ENCODE measurements around the gene RPRD1B.
"Not testable (repeated sequence)": the region's sequence is repeated elsewhere in the genome, so short reads cannot be mapped to it uniquely, and the experiment has no call there.

RPRD1B gene

DNA sequence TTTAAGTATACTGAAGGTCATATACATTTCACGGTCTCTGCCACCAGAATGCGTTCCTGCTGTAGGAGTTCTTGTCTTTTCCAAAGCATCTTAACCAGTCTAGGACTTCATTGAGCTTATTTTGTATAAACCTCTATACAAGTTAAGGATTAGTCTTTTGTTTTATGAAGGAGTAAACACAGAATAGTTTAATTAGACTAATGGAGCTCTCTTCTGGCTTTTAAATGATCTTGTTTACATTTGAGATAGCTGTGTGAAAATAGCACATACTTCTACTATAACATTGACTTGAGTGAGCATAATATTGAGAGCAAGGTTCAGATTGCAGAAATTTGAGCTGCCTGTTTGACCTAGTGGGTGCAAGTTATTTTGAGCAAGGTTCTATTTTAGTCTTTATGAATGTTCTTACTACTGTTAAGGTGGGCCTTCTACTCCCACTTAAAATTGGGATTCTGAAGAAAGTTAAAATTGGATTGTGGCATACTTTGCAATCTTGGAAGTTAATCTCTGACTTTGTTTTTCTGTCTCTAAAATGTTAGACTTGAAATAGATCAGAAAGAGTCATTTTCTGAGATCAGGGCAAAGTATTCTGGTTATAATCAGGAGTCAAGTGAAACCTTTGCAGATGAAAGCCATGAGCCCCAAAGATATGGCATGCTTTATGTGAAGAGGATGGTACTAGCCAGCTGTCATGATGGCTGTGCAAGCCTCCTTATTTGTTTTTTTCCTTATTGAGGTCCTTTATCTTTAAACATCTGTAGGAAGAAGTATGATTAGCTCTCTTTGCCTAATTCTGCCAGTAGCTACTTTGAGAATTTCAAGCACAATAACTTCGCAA is 41.8 kb downstream of the RPRD1B start:
- no peak for DNase-seq

DNA sequence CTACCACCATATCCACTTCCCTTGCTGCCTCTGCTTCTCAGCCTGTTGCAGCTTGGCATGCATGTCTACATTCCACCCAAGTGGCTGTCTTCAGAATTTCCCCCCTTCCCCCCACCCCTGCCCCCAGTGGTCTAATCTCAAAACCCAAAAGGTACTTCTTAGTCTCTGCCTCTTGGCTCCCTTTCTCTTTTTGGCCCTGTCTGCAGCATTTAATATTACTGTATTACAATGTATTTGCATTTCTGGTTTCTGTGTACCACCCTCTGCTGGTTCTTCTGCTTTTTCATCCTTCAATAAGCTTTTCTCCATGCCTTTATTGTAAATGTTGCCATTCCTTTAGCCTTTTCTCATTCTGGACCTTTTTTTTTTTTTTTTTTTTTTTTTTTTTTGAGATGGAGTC is 43.0 kb downstream of the RPRD1B start:
- no peak for DNase-seq

DNA sequence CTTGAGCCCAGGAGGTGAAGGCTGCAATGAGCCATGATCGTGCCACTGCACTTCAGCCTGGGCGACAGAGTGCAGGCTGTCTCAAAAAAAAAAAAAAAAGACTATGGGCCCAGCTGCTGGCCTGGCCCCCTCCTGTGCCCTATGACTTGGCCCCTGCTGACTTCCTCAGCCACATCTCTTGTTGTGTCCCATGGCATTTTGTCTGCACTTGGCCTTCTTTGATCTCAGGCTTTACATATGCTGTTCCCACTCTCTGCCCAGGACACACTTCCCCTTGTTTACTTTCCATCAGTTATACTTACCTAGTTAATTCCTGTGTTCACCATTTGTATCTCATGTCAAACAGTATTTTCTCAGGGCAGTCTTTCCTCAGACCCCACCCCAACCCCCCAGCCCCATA is 44.5 kb downstream of the RPRD1B start:
- no peak for DNase-seq

DNA sequence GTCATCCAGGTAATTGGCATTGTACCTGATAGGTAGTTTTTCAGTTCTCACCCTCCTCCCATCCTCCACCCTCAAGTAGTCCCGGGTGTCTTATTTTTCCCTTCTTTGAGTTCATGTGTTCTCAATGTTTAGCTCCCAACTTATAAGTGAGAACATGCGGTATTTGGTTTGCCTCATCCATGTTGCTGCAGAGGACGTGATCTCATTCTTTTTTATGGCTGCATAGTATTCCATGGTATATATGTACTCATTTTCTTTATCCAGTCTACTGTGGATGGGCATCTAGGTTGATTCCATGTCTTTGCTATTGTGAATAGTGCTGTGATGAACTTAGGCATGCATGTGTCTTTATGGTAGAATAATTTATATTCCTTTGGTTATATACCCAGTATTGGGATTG is 45.8 kb downstream of the RPRD1B start:
- DNase-seq, result no peak

DNA sequence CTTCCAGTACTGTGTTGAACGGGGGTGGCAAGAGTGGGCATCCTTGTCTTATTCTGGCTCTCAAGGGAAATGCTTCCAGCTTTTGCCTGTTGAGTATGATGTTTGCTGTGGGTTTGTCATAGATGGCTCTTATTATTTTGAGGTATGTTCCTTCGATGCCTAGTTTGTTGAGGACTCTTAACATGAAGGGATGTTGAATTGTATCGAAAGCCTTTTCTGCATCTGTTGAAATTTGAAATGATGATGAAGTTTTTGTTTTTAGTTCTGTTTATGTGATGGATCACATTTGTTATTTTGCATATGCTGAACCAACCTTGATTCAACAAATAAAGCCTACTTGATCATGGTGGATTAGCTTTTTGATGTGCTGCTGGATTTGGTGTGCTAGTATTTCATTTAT is 48.0 kb downstream of the RPRD1B start:
- no peak for DNase-seq

DNA sequence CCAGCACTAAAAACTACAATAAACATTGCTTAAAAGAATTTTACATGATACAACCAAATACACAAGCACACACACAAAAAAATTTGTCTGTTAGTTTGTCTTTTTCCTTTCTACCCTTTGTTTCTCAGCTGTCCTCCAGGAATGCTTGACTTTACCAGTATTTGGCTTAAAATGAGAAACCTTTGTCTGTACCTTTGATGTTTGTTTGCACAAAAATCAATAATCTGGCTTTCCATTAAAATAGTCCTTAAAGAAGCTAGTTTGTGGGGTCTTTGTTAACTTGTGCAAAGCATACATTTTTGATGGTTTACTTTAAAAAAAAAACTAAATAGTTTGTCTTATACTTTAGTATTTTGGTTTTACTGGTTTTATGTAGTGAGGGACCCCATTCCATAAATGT is 49.3 kb downstream of the RPRD1B start:
- no peak for DNase-seq

DNA sequence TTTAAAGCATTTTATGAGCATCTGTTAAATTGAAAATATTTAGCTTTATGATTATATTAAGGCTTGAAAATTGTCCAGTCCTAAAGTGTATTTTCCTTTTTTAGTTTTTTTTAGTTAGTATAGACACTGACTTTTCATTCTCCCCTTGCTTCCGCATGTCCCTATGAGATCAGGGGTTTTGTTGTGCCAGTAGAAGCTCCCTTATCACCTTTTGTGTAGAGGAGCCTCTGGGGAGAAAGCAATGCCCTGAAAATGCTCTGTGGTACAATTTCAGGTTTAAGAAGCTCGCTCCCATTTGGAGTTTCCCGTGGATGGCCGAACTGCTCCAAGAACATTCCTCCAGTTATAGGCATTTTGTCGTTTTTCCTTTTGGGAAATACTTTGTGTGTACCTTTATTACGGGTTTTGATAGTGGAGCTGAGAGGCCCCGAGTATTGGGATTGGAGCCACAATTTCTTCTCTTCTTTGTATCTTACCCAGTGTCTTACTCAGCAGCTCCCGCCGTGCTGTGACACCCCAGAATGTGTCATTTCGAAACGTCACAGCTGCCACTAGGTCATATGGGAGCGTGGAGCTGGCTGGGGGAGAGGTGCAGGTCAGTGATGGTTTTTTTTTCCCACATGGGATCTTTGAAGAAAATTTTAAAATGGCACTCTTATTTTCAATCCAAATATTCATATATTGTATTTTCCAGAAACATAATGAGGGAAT is 49.9 kb downstream of the RPRD1B start:
- no peak for DNase-seq

DNA sequence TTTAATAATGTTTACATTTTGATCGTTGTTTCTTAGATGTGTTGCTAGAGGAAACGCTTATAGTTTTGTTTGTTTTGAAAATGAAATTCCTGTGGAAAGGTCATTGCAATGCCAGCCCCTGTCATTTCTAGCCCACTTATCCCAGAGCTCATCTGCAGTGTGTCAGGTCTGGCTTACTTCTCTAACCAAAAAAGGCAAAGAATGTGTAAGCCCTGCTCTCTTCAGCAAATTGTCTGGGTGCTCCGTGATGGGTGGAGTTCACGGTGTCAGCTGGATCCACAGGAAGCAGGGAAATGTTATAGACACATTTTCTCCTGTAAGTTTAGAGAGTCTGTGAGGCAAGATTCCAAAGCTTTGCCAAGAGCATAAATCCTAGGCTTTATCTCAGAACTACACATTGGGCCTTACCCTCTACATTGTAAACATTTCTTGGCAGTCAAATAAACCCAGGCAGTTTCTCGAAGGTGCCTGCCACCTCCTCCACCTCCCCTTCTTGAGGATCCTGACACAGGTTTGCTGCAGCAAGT is 50.9 kb downstream of the RPRD1B start:
- DNase-seq, result no peak

DNA sequence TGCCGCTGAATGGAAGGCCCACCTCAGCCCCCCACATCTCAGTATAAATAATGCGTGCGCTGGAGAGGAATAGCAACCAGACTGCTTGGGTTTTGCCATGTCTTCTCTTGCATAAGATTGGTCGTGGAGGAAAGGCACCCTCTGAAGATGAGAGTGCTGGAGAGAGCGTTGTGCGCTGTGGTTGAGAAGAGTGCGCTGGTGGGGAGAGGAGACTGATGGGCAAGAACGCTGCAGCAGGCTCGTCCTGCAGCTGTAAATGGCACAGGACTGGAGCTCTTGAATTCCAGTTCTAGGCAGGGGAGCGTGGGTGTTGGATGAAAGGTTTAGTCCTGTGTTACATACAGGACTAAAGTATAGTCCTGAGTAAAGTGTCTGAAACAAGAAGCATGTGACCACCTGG is 51.5 kb downstream of the RPRD1B start:
- DNase-seq, result no peak

DNA sequence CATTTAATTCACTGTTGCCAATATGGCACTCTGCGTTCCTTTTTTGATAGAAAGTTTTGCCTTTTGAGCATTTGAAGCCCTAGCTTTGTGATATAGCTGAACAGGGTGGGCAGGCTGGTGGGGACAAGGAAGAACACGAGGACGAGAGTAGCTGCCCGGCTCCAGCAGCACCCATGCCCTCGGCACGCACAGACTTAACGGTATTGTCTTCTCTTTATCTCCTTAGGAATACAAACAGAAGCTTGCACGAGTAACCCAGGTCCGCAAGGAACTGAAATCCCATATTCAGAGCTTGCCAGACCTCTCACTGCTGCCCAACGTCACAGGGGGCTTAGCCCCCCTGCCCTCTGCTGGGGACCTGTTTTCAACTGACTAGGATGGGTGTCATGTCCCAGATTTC is 56.0 kb downstream of the RPRD1B start:
- DNase-seq, result no peak

DNA sequence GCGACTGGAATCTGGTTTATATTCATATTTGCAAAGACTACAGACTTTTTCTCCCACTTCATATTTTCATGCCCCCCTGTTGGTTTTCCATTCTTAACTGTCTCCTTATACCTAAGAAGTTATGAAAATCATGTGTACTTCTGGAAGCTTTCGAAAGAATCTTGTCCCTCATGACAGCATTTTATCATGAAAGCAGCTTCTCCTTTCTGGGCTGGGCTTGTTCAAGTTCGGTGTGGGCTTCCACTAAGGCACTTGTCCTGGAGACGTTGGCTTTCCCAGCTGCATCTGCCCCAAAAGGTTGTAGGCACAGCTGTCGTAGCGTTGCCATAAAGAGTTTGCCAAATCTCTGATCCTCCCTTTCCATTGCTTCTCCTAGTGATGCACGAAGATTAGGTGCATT is 56.5 kb downstream of the RPRD1B start:
- DNase-seq, result no peak

DNA sequence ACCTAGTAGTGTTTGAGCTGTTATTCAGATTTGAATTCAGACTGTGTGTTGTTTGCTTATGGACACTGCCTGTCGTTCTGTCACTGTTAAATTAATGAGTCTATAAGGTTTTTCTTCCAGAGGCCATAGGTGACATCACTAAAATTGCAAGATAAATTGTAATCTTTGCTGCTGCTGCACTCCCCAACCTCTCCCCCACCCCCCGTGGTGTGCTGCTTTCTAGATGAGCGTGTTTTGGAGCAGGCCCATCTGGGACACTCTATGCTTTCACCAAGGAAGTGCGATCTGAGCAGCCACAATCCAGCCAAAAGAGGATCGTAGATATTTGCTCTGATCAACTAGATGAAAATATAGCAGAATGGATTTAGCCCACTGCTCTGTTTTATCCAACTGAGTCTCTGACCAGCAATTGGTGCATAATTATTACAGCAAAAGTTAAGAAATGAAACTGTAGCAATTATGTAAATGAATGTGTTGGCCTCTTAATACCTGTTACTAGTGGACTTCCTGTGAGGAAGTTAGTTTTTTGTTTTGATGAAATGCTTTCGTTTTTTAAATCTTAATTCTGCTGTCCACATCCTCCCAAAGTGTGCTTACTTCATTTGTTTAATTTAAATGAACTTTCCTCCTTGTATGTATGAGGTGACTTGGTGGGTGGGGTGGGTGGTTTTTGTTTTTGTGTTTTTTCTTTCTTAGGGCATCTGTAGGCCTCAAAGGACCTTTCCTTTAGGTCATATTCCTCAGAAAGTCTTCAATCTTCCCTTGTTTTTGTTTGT is 58.1 kb downstream of the RPRD1B start:
- DNase-seq, result peak; percentile 25 to 37

DNA sequence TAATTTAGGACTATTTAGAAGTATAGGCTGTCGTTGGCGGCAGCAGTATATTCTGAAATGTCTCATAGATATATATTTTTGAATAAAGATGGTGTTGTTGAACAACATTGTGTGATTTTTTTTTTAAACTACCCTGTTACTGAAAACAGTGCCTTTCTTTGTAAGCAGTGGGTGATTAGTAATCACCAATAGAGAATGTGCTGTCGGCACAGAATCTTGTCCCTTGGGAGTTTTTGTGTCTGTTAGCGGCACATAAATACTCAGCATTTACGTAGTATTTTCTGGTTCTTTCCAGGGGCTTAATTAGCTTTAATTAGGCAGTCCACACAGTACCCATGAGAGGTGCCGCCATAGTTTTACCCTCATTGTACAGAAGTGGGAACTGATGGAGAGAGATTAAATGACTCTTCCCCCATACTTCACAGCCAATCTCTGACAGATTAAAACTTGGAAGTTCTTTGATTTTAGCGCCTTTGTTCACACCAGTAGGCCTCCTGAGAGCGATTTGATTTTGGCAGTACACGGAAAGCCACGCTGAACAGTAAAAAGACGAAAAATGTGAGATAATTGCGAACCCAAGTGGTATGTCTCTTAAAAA is 58.8 kb downstream of the RPRD1B start:
- DNase-seq, result no peak

DNA sequence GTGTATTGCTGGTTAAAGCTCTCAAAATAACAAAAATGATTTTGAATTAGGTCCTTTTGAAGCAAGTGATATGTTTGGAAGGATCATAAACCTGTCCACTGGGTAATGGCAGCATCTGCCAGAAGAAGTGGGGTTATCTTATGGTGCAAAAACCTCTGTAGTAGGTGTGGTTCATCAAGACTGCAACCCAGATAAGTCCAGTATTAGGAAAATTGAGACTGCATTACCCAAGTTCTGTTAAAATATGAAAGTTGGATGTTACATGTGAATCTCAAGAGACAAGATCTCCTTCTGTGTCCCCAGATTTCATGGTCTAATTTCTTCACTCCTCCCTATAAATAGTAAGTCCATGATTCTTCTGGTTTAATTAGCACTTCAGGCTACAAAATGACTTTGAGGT is 59.4 kb downstream of the RPRD1B start:
- DNase-seq, result no peak

DNA sequence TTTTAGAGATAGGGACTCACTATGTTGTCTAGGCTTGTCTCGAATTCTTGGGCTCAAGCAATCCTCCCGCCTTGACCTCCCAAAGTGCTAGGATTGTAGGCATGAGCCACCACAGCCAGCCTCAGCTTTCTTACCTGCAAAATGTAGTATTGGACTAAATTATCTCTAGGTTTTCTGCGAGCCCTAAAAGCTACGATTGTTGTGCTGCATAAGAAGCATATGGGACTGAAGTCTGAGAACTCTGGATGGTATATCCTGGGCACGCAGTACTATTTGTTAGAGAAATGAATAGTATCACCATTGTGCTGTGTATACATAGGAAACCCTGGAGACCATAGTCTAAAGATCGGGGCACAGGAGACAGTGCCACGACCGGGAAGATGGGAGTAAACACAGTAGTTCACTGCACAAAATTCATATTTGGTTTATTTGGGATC is 60.1 kb downstream of the RPRD1B start:
- DNase-seq, result no peak

DNA sequence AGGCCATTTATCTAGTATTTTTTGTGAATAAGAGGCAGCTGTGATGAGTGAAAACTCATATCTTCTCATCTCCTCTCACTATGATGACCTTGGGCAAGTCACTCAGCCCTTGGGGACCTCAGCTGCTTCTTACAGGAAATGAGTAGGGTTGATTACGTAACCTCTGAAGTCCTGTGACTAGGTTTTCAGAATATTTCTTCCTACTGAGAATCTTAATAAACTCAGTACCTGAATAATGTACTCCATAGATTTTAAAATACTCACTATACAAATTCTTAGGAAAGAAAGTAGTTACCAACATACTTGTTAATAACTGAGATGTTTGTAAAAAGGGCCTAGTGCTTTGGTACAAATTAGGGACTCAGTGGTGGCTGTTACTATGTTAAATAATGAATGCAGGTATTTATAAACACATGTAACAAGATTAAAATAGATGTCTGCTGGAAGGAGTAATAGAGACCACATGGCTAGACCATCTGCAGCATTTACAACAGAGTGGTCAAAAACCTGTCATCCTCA is 60.9 kb downstream of the RPRD1B start:
- peak; percentile 65 to 74 for DNase-seq

DNA sequence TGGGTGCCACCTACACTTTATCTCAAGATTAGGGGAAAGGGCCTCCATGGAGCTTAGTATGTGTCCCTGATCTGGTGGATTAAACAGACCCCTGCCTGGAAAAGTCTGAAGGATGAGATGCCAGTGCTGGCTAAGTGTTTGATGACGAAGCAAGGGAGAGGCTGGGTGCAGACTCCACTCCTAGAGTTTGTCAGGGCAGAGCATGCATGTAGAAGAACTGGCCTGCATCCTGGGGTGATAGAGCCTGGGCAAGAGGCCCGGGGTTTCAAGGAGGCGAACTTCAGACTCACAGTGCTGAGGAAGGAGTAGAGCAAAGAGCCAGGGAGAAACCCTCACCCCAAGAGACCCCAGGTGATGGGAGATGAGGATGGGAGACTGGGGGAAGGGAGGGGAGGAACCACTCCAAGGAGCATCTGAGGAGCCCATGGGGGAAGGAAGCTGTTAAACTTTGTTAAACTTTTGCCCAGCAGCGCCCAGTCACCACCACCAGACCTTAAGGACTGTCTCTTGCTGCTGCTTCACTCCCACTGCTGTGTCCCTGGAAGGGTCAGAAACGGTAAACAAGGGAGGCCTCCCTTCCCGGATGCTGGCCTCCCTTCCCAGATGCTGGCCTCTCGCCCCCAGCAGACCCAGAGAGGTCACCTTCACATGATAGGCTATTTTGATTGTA is 61.6 kb downstream of the RPRD1B start:
- no peak for DNase-seq

DNA sequence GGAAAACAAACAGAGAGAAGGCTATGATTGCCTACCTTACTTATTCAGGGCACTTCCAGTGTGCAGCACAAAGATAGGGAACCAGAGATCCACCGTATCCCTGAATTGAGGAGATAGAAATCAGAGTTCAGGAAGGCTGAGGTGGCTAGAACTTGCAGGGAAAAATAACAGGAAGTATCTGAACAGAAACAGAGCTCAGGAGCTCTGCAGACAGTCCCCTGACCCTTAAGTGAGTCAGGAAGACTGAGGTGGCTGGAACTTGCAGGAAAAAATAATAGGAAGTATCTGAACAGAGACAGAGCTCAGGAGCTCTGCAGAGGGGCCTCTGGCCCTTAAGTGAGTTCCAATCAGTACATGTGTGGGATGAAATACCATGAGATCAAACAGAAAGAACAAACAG is 65.4 kb downstream of the RPRD1B start:
- no peak for DNase-seq

DNA sequence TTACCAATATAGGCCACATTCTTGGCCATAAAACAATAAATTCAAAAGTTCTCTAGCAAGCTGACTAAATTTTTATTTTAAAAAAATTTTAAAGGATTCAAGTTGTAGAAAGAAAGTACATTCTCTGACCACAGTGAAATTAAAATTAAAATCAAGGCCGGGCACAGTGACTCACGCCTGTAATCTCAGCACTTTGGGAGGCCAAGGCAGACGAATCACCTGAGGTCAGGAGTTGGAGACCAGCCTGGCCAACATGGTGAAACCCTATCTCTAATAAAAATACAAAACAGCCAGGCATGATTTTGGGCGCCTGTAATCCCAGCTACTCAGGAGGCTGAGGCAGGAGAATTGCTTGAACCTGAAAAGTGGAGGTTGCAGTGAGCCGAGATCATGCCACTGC is 68.7 kb downstream of the RPRD1B start:
- DNase-seq, result not testable (repeated sequence)

DNA sequence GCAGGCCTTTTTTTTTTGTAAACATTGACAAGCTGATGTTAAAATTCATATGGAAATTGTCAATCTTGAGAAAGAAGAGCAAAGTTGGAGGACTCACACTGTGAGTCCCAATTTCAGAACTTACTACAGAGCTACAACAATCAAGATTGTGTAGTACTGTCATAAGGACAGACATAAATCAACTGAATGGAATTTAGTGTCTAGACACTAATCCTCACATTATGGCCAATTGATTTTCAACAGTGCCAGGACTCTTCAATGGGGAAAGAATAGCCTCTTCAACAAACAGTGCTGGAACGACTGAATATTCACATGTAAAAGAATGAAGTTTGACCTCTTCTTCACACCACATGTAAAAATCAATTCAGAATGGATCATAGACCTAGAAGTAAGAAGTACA is 70.7 kb downstream of the RPRD1B start:
- DNase-seq, result no peak

DNA sequence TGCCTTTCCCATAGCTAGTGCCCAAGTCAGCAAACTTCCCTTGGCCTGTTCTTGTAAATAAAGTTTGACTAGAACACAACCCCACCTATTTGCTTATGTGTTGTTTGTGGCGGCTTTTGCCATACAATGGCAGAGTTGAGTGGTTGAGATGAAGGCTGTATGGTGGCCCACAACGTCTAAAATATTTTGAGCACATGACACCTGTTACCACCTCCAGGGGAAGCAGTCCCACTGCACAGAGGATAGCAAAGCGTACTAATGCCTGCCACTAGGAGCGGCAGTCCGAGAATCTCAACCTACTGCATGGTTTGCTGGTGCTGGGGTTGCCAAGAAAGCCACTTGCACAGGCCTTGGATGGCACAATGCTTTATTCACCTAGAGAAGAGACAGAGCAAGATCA is 72.9 kb downstream of the RPRD1B start:
- no peak for DNase-seq

DNA sequence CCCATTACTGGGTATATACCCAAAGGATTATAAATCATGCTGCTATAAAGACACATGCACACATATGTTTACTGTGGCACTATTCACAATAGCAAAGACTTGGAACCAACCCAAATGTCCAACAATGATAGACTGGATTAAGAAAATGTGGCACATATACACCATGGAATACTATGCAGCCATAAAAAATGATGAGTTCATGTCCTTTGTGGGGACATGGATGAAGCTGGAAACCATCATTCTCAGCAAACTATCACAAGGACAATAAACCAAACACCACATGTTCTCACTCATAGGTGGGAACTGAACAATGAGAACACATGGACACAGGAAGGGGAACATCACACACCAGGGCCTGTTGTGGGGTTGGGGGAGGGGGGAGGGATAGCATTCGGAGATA is 73.8 kb downstream of the RPRD1B start:
- DNase-seq, result not testable (repeated sequence)

Measured in CD4-positive, alpha-beta T cell treated with Interferon alpha-2 for 1 hour (primary cell).